ENCODE measurements around the gene DLX1.

DNA sequence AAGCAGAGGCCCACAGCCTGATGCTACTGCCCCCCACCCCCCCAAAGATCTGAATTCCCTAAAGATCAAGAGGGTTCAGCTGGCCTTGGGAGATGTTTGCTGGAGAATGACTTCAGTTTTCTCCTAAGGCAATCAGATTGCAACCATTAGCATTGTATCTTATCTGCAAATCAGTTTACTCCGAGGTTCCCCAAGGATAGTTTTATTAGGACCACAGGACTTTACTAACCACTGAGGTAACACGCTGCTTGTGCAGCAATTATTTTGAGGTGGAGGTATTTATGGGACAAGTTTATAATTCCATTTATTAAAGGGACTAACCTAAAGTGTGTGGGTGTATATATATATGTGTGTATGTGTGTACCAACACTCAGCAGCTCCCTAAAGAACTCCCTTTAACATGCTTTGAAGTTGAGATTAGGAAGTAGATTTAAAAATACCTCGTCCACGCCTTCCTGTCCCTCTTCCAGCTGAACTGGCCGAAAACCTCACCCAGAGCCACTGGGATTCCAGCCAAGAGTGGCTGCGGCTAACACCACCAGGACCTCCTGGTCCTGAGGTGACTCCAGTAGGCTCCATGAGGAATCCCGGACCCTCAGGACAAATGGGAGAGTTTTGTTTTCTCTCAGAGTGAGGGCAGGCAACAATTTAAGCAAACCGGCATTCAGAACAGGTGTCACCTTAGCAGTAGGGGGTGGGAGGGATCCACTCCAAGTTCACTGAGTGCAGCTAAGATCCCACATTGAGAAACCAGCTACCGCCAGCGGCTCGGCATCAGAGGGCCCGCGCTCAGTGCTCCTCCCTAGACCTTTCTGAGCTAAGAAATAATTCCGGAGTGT lies 3.0 kb upstream of the DLX1 start:
- TF ChIP-seq, protein P1, sequence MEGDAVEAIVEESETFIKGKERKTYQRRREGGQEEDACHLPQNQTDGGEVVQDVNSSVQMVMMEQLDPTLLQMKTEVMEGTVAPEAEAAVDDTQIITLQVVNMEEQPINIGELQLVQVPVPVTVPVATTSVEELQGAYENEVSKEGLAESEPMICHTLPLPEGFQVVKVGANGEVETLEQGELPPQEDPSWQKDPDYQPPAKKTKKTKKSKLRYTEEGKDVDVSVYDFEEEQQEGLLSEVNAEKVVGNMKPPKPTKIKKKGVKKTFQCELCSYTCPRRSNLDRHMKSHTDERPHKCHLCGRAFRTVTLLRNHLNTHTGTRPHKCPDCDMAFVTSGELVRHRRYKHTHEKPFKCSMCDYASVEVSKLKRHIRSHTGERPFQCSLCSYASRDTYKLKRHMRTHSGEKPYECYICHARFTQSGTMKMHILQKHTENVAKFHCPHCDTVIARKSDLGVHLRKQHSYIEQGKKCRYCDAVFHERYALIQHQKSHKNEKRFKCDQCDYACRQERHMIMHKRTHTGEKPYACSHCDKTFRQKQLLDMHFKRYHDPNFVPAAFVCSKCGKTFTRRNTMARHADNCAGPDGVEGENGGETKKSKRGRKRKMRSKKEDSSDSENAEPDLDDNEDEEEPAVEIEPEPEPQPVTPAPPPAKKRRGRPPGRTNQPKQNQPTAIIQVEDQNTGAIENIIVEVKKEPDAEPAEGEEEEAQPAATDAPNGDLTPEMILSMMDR (IDR thresholded peaks at IDR 0.05; ENCODE audit: low read depth, low read length, missing input control) = no peak
- TF ChIP-seq HNF4G (IDR thresholded peaks at IDR 0.05) (no peak), RAD21 (IDR thresholded peaks at IDR 0.05) (no peak), YY1 (IDR thresholded peaks at IDR 0.05) (no peak), GABPA (IDR thresholded peaks at IDR 0.05 in 1 of 2, conservative IDR thresholded peaks at IDR 0.05 in 1 of 2) (no peak), FOXA1 (IDR thresholded peaks at IDR 0.05) (no peak), SP1 (IDR thresholded peaks at IDR 0.05) (no peak), EGR1 (IDR thresholded peaks at IDR 0.05; ENCODE audit: low read depth in 2 of 2) (no peak), JUND (IDR thresholded peaks at IDR 0.05) (no peak), TAF1 (conservative IDR thresholded peaks at IDR 0.05) (no peak)
- TF ChIP-seq, protein P2, sequence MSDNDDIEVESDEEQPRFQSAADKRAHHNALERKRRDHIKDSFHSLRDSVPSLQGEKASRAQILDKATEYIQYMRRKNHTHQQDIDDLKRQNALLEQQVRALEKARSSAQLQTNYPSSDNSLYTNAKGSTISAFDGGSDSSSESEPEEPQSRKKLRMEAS (IDR thresholded peaks at IDR 0.05) = no peak
- TF ChIP-seq, protein P3, sequence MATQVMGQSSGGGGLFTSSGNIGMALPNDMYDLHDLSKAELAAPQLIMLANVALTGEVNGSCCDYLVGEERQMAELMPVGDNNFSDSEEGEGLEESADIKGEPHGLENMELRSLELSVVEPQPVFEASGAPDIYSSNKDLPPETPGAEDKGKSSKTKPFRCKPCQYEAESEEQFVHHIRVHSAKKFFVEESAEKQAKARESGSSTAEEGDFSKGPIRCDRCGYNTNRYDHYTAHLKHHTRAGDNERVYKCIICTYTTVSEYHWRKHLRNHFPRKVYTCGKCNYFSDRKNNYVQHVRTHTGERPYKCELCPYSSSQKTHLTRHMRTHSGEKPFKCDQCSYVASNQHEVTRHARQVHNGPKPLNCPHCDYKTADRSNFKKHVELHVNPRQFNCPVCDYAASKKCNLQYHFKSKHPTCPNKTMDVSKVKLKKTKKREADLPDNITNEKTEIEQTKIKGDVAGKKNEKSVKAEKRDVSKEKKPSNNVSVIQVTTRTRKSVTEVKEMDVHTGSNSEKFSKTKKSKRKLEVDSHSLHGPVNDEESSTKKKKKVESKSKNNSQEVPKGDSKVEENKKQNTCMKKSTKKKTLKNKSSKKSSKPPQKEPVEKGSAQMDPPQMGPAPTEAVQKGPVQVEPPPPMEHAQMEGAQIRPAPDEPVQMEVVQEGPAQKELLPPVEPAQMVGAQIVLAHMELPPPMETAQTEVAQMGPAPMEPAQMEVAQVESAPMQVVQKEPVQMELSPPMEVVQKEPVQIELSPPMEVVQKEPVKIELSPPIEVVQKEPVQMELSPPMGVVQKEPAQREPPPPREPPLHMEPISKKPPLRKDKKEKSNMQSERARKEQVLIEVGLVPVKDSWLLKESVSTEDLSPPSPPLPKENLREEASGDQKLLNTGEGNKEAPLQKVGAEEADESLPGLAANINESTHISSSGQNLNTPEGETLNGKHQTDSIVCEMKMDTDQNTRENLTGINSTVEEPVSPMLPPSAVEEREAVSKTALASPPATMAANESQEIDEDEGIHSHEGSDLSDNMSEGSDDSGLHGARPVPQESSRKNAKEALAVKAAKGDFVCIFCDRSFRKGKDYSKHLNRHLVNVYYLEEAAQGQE (IDR thresholded peaks at IDR 0.05) = no peak
- TF ChIP-seq, protein P4, sequence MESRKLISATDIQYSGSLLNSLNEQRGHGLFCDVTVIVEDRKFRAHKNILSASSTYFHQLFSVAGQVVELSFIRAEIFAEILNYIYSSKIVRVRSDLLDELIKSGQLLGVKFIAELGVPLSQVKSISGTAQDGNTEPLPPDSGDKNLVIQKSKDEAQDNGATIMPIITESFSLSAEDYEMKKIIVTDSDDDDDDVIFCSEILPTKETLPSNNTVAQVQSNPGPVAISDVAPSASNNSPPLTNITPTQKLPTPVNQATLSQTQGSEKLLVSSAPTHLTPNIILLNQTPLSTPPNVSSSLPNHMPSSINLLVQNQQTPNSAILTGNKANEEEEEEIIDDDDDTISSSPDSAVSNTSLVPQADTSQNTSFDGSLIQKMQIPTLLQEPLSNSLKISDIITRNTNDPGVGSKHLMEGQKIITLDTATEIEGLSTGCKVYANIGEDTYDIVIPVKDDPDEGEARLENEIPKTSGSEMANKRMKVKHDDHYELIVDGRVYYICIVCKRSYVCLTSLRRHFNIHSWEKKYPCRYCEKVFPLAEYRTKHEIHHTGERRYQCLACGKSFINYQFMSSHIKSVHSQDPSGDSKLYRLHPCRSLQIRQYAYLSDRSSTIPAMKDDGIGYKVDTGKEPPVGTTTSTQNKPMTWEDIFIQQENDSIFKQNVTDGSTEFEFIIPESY (IDR thresholded peaks at IDR 0.05) = no peak
- TF ChIP-seq, protein P5, sequence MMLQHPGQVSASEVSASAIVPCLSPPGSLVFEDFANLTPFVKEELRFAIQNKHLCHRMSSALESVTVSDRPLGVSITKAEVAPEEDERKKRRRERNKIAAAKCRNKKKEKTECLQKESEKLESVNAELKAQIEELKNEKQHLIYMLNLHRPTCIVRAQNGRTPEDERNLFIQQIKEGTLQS (IDR thresholded peaks at IDR 0.05) = no peak
